K562 (cell line): Measurements from ENCODE around the gene ADCY9.

Experiments used
- CTCF ChIP-seq, 3 experiments: IDR thresholded peaks in 2 of 3; conservative IDR thresholded peaks in 1 of 3; 2 replicates each; pipeline ENCODE4 v1.5.1; 2011 to 2012; ENCODE audit warnings: low read length in 3 of 3, mild to moderate bottlenecking in 3 of 3, control low read depth in 2 of 3, improper control_type of control experiment in 1 of 3, inconsistent platforms in 1 of 3, low read depth in 1 of 3, mixed read lengths in 1 of 3, moderate library complexity in 1 of 3; ENCODE audit not compliant: insufficient read depth in 2 of 3
- ELK1 ChIP-seq: sonication (generic); formaldehyde crosslinking; IDR thresholded peaks from 2 replicates; pipeline ENCODE4 v1.8.1; 2022; ENCODE audit warnings: missing genetic modification reagents
- HBP1 ChIP-seq: fragments of 450-650 bp; formaldehyde crosslinking; IDR thresholded peaks from 2 replicates; pipeline ENCODE4 v1.4.0; 2022; ENCODE audit warnings: missing genetic modification characterization
- RNF219 ChIP-seq: fragments of 250-450 bp; sonication (Bioruptor Pico); IDR thresholded peaks from 2 replicates; pipeline ENCODE4 v1.5.0; 2022; ENCODE audit warnings: mild to moderate bottlenecking
- SAFB2 ChIP-seq: fragments of 200-400 bp; formaldehyde crosslinking; IDR thresholded peaks from 2 replicates; pipeline ENCODE4 v1.6.1; 2018; ENCODE audit warnings: borderline replicate concordance, low read length, low read depth, moderate library complexity; ENCODE audit not compliant: severe bottlenecking
- SP1 ChIP-seq: sonication (generic); formaldehyde crosslinking; IDR thresholded peaks from 2 replicates; pipeline ENCODE4 v1.8.1; 2022; ENCODE audit warnings: mild to moderate bottlenecking, missing genetic modification reagents

GRCh38 chr16:4071686-4072561, 44.3 kb downstream of the ADCY9 start:
- TF ChIP-seq CTCF (IDR thresholded peaks at IDR 0.05 in 2 of 3, conservative IDR thresholded peaks at IDR 0.05 in 1 of 3; ENCODE audit: insufficient read depth in 2 of 3, low read depth in 1 of 3, low read length in 3 of 3): no peak
- TF ChIP-seq ELK1 (CRISPR knock-in tag): no peak
- TF ChIP-seq RNF219 (CRISPR knock-in tag): no peak
- no peak for TF ChIP-seq SP1 (CRISPR knock-in tag)
- no peak for TF ChIP-seq SAFB2
- TF ChIP-seq HBP1 (CRISPR knock-in tag): no peak
